Effector CD4-positive, alpha-beta T cell (primary cell): ENCODE data around the gene FXYD6.

Experiments
- DNase-seq: peaks from one replicate; pipeline ENCODE4 v3.0.0-alpha.2; 2020

Gene FXYD6

GRCh38 chr11:117828611-117829368, 47.7 kb downstream of the FXYD6 start:
- DNase-seq = peak; percentile 75

- DNase-seq = no peak
These were observed 48.6 kb downstream of the FXYD6 start for GRCh38 chr11:117827521-117828511.

- DNase-seq = no peak
These were observed 49.6 kb downstream of the FXYD6 start for GRCh38 chr11:117826832-117827231.

GRCh38 chr11:117826190-117826570, 50.3 kb downstream of the FXYD6 start:
- DNase-seq = no peak

- DNase-seq = no peak
These were observed 50.8 kb downstream of the FXYD6 start for GRCh38 chr11:117825538-117826189.

GRCh38 chr11:117824571-117825537, 51.6 kb downstream of the FXYD6 start, which contains the start of gene FXYD2:
TSS of gene FXYD2 (minus strand) at chr11:117824744. CDS start at chr11:117824678, 66 bp downstream.
- DNase-seq = no peak

GRCh38 chr11:117823946-117824420, 52.5 kb downstream of the FXYD6 start:
- no peak for DNase-seq

- DNase-seq = no peak
These were observed 53.0 kb downstream of the FXYD6 start for GRCh38 chr11:117823294-117823945.

- DNase-seq = peak; percentile 42
These were observed 54.1 kb downstream of the FXYD6 start for GRCh38 chr11:117822074-117823033.

- DNase-seq = no peak
These were observed 55.0 kb downstream of the FXYD6 start for GRCh38 chr11:117821431-117821830.

- no peak for DNase-seq
These were observed 55.9 kb downstream of the FXYD6 start for GRCh38 chr11:117820516-117820915.

- DNase-seq = no peak
These were observed 56.4 kb downstream of the FXYD6 start for GRCh38 chr11:117820071-117820470.

- no peak for DNase-seq
These were observed 57.1 kb downstream of the FXYD6 start for GRCh38 chr11:117819096-117820040.

GRCh38 chr11:117818041-117818873, 58.2 kb downstream of the FXYD6 start:
- DNase-seq = peak; percentile 18

- peak; percentile 79 for DNase-seq
These were observed 59.0 kb downstream of the FXYD6 start for GRCh38 chr11:117817368-117818040.

GRCh38 chr11:117816846-117817367, 59.6 kb downstream of the FXYD6 start:
- no peak for DNase-seq
